Measurements from ENCODE around the gene SELENOF.

SELENOF gene

DNA sequence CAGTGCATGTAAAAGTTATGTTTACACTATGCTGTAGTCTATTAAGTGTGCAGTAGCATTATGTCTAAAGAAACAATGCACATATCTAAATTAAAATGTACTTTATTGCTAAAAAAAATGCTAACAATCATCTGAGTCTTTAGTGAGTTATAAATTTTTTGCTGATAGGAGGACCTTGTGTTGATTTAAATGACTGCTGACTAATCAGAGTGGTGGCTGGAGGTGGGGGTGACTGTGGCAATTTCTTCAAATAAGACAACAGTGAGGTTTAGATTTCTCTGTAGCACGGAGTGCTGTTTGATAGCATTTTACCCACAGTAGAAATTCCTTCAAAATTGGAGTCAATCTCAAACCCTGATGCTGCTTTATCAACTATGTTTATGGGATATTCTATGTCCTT, 37.5 kb upstream of the SELENOF start:
- Histone ChIP-seq H3K9ac (ENCODE audit: low read length) (no peak overlapping the region), H2BK120ac (ENCODE audit: low read depth, low read length) (no peak overlapping the region), H3K23ac (ENCODE audit: low read length) (no peak overlapping the region), H3K36me3 (ENCODE audit: control insufficient read depth, insufficient read depth, low read length) (no peaks in the 10 kb centered on the region), H2BK15ac (replicated peaks; ENCODE audit: low read depth) (no peak overlapping the region), H3K27ac (ENCODE audit: low read depth, low read length) (no peak overlapping the region), H2AK5ac (ENCODE audit: low read length) (no peak overlapping the region), H3K4ac (ENCODE audit: low read depth, low read length) (no peak overlapping the region), H3K79me2 (ENCODE audit: control insufficient read depth, insufficient read depth, low read length) (peaks cover 2% of the 10 kb centered on the region), H3K27me3 (ENCODE audit: insufficient read depth, low read length, poor library complexity) (no peaks in the 10 kb centered on the region), H4K8ac (ENCODE audit: low read depth, low read length) (no peak overlapping the region), H3K4me2 (ENCODE audit: low read length) (no peak overlapping the region), H3K56ac (ENCODE audit: low read length) (no peak overlapping the region), H4K5ac (ENCODE audit: low read length) (no peak overlapping the region), H3K4me3 (ENCODE audit: low read length) (no peak overlapping the region), H3K79me1 (ENCODE audit: low read length) (peaks cover 11% of the 10 kb centered on the region), H3K18ac (ENCODE audit: low read length) (no peak overlapping the region), H3K4me1 (ENCODE audit: control insufficient read depth, low read depth, low read length) (no peaks in the 10 kb centered on the region), H2BK5ac (ENCODE audit: low read length) (no peak overlapping the region)
- WGBS (ENCODE audit: extremely low coverage, insufficient coverage, low lambda C conversion rate): no CpG with 5 or more reads among the region's 1 CpG
- DNase-seq: no peak

DNA sequence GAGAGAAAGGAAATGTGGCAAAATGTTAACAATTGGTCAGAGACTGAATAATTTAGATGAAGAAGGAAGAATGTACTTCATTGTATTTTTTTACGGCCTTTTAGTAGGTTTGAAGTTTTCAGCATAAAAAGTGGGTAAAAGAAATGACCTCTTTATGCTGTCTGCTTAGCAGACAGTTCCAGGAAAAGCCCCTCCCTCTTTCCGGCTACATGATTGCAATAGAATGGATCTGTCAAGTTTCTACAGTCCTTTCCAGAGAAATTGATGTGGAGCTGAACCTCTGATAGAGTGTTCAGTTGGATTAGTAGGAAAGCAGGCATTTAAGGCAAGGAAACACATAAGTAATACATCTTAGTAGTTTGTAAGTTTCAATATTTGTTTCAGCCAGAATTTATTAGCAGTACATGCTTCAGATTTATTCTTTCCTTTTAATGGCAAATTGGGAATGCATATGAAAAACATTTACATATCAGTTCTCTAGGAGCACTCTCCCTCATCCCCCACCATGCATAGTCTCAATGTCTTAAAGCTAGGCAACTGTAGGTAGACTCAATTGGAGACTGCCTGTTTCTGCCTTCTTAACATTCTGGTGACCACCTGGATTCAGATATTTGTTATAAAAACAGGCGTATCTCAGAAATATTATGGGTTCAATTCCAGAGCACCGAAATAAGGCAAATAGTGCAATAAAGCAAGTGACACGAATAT, 36.9 kb upstream of the SELENOF start:
- Histone ChIP-seq H3K23ac (ENCODE audit: low read length) (no peak overlapping the region), H3K4ac (ENCODE audit: low read depth, low read length) (no peak overlapping the region), H4K8ac (ENCODE audit: low read depth, low read length) (no peak overlapping the region), H2BK15ac (replicated peaks; ENCODE audit: low read depth) (no peak overlapping the region), H3K79me1 (ENCODE audit: low read length) (peaks cover 11% of the 10 kb centered on the region), H3K27me3 (ENCODE audit: insufficient read depth, low read length, poor library complexity) (no peaks in the 10 kb centered on the region), H3K18ac (ENCODE audit: low read length) (no peak overlapping the region), H3K4me3 (ENCODE audit: low read length) (no peak overlapping the region), H2AK5ac (ENCODE audit: low read length) (no peak overlapping the region), H2BK5ac (ENCODE audit: low read length) (no peak overlapping the region), H3K4me1 (ENCODE audit: control insufficient read depth, low read depth, low read length) (no peaks in the 10 kb centered on the region), H3K27ac (ENCODE audit: low read depth, low read length) (no peak overlapping the region), H3K36me3 (ENCODE audit: control insufficient read depth, insufficient read depth, low read length) (no peaks in the 10 kb centered on the region), H3K4me2 (ENCODE audit: low read length) (no peak overlapping the region), H3K9ac (ENCODE audit: low read length) (no peak overlapping the region), H4K5ac (ENCODE audit: low read length) (no peak overlapping the region), H3K56ac (ENCODE audit: low read length) (no peak overlapping the region), H2BK120ac (ENCODE audit: low read depth, low read length) (no peak overlapping the region), H3K79me2 (ENCODE audit: control insufficient read depth, insufficient read depth, low read length) (peaks cover 2% of the 10 kb centered on the region)
- DNase-seq: no peak
- WGBS (ENCODE audit: extremely low coverage, insufficient coverage, low lambda C conversion rate): no CpG with 5 or more reads among the region's 5 CpGs

DNA sequence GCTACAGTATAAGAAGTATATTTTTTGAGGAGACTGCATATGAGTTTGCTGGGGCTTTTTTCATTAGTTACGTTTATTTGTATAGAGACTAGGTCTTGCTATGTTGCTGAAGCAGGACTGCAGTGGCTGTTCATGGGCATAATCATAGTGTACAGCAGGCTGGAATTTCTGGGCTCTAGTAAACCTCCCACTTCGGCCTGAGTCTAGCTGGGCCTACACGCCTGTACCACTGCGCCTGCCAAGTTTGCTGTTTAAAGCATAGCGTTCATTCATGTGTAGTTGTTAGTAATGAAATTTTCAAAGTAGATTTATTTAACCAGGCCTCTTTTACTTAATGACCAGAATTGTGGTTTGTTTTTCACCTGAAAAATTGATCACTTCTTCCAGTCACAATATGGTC, 34.3 kb upstream of the SELENOF start:
- DNase-seq: no peak
- Histone ChIP-seq H3K4me1 (ENCODE audit: control insufficient read depth, low read depth, low read length) (no peaks in the 10 kb centered on the region), H3K27ac (ENCODE audit: low read depth, low read length) (no peak overlapping the region), H3K4me3 (ENCODE audit: low read length) (no peak overlapping the region), H2BK15ac (replicated peaks; ENCODE audit: low read depth) (no peak overlapping the region), H3K79me2 (ENCODE audit: control insufficient read depth, insufficient read depth, low read length) (peaks cover 2% of the 10 kb centered on the region), H3K23ac (ENCODE audit: low read length) (no peak overlapping the region), H3K9ac (ENCODE audit: low read length) (no peak overlapping the region), H3K79me1 (ENCODE audit: low read length) (peaks cover 13% of the 10 kb centered on the region), H3K36me3 (ENCODE audit: control insufficient read depth, insufficient read depth, low read length) (no peaks in the 10 kb centered on the region), H2BK5ac (ENCODE audit: low read length) (no peak overlapping the region), H3K4me2 (ENCODE audit: low read length) (no peak overlapping the region), H3K27me3 (ENCODE audit: insufficient read depth, low read length, poor library complexity) (no peaks in the 10 kb centered on the region), H2AK5ac (ENCODE audit: low read length) (no peak overlapping the region), H2BK120ac (ENCODE audit: low read depth, low read length) (no peak overlapping the region), H3K18ac (ENCODE audit: low read length) (no peak overlapping the region), H4K5ac (ENCODE audit: low read length) (no peak overlapping the region), H4K8ac (ENCODE audit: low read depth, low read length) (no peak overlapping the region), H3K56ac (ENCODE audit: low read length) (no peak overlapping the region), H3K4ac (ENCODE audit: low read depth, low read length) (no peak overlapping the region)
- no CpG with 5 or more reads among the region's 5 CpGs for WGBS (ENCODE audit: extremely low coverage, insufficient coverage, low lambda C conversion rate)

- Histone ChIP-seq H3K4ac (ENCODE audit: low read depth, low read length) (no peak overlapping the region), H3K23ac (ENCODE audit: low read length) (no peak overlapping the region), H4K8ac (ENCODE audit: low read depth, low read length) (no peak overlapping the region), H3K56ac (ENCODE audit: low read length) (no peak overlapping the region), H3K9ac (ENCODE audit: low read length) (no peak overlapping the region), H3K4me2 (ENCODE audit: low read length) (no peak overlapping the region), H2BK15ac (replicated peaks; ENCODE audit: low read depth) (no peak overlapping the region), H3K27ac (ENCODE audit: low read depth, low read length) (no peak overlapping the region), H3K4me1 (ENCODE audit: control insufficient read depth, low read depth, low read length) (no peaks in the 10 kb centered on the region), H3K18ac (ENCODE audit: low read length) (no peak overlapping the region), H3K79me1 (ENCODE audit: low read length) (peaks cover 4% of the 10 kb centered on the region), H2BK5ac (ENCODE audit: low read length) (no peak overlapping the region), H3K36me3 (ENCODE audit: control insufficient read depth, insufficient read depth, low read length) (no peaks in the 10 kb centered on the region), H2AK5ac (ENCODE audit: low read length) (no peak overlapping the region), H3K27me3 (ENCODE audit: insufficient read depth, low read length, poor library complexity) (no peaks in the 10 kb centered on the region), H3K79me2 (ENCODE audit: control insufficient read depth, insufficient read depth, low read length) (peaks cover 5% of the 10 kb centered on the region), H3K4me3 (ENCODE audit: low read length) (no peak overlapping the region), H2BK120ac (ENCODE audit: low read depth, low read length) (no peak overlapping the region), H4K5ac (ENCODE audit: low read length) (no peak overlapping the region)
- no peak for DNase-seq
These were observed 28.8 kb upstream of the SELENOF start for GRCh38 chr1:86942743-86943142.

GRCh38 chr1:86942042-86942441, 28.1 kb upstream of the SELENOF start:
- no peak overlapping the region for H3K23ac ChIP-seq (ENCODE audit: low read length)
- H3K27me3 ChIP-seq (ENCODE audit: insufficient read depth, low read length, poor library complexity): no peaks in the 10 kb centered on the region
- no peak overlapping the region for H2BK5ac ChIP-seq (ENCODE audit: low read length)
- no peak overlapping the region for H3K18ac ChIP-seq (ENCODE audit: low read length)
- no peak overlapping the region for H3K4me2 ChIP-seq (ENCODE audit: low read length)
- no peak overlapping the region for H3K4me3 ChIP-seq (ENCODE audit: low read length)
- no peak overlapping the region for H3K9ac ChIP-seq (ENCODE audit: low read length)
- peaks cover 5% of the 10 kb centered on the region for H3K79me2 ChIP-seq (ENCODE audit: control insufficient read depth, insufficient read depth, low read length)
- H2AK5ac ChIP-seq (ENCODE audit: low read length): no peak overlapping the region
- no CpG with 5 or more reads among the region's 1 CpG for WGBS (ENCODE audit: extremely low coverage, insufficient coverage, low lambda C conversion rate)
- peaks cover 3% of the 10 kb centered on the region for H3K79me1 ChIP-seq (ENCODE audit: low read length)
- no peak overlapping the region for H4K5ac ChIP-seq (ENCODE audit: low read length)
- H2BK120ac ChIP-seq (ENCODE audit: low read depth, low read length): no peak overlapping the region
- no peak overlapping the region for H3K56ac ChIP-seq (ENCODE audit: low read length)
- H3K36me3 ChIP-seq (ENCODE audit: control insufficient read depth, insufficient read depth, low read length): no peaks in the 10 kb centered on the region
- H3K27ac ChIP-seq (ENCODE audit: low read depth, low read length): no peak overlapping the region
- no peak overlapping the region for H2BK15ac ChIP-seq (replicated peaks; ENCODE audit: low read depth)
- no peak overlapping the region for H3K4ac ChIP-seq (ENCODE audit: low read depth, low read length)
- peak; percentile 7 for DNase-seq
- H3K4me1 ChIP-seq (ENCODE audit: control insufficient read depth, low read depth, low read length): no peaks in the 10 kb centered on the region
- H4K8ac ChIP-seq (ENCODE audit: low read depth, low read length): no peak overlapping the region

DNA sequence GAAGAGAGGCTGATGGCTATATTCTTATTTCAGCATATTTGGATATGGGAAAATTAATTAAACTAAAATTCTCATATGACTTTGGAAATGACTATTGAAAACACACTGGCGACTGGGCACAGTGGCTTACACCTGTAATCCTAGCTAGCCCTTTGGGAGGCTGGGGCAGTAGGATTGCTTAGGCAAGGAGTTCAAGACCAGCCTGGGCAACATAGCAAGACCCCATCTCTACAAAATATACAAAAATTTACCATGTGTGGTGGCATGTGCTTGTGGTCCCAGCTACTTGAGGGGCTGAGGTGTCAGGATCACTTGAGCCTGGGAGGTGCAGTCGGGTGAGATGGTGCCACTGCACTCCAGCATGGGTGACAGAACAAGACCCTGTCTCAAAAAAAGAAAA, 26.7 kb upstream of the SELENOF start:
- Histone ChIP-seq H3K9ac (ENCODE audit: low read length) (no peak overlapping the region), H3K4me2 (ENCODE audit: low read length) (no peak overlapping the region), H3K4ac (ENCODE audit: low read depth, low read length) (no peak overlapping the region), H2BK15ac (replicated peaks; ENCODE audit: low read depth) (no peak overlapping the region), H4K8ac (ENCODE audit: low read depth, low read length) (no peak overlapping the region), H3K27ac (ENCODE audit: low read depth, low read length) (no peak overlapping the region), H3K79me1 (ENCODE audit: low read length) (peaks cover 1% of the 10 kb centered on the region), H4K5ac (ENCODE audit: low read length) (no peak overlapping the region), H3K4me3 (ENCODE audit: low read length) (no peak overlapping the region), H3K23ac (ENCODE audit: low read length) (no peak overlapping the region), H2AK5ac (ENCODE audit: low read length) (no peak overlapping the region), H3K4me1 (ENCODE audit: control insufficient read depth, low read depth, low read length) (no peaks in the 10 kb centered on the region), H3K18ac (ENCODE audit: low read length) (no peak overlapping the region), H3K27me3 (ENCODE audit: insufficient read depth, low read length, poor library complexity) (no peaks in the 10 kb centered on the region), H3K79me2 (ENCODE audit: control insufficient read depth, insufficient read depth, low read length) (peaks cover 5% of the 10 kb centered on the region), H3K56ac (ENCODE audit: low read length) (no peak overlapping the region), H3K36me3 (ENCODE audit: control insufficient read depth, insufficient read depth, low read length) (no peaks in the 10 kb centered on the region), H2BK5ac (ENCODE audit: low read length) (no peak overlapping the region), H2BK120ac (ENCODE audit: low read depth, low read length) (no peak overlapping the region)
- no CpG with 5 or more reads among the region's 2 CpGs for WGBS (ENCODE audit: extremely low coverage, insufficient coverage, low lambda C conversion rate)
- no peak for DNase-seq

Data from mesendoderm (in vitro differentiated cells).